ENCODE data around the gene SSTR3.

SSTR3 gene

GRCh38 chr22:37163575-37164504 lies 48.4 kb downstream of the SSTR3 start:
- DNase-seq: peak; percentile 59

GRCh38 chr22:37163096-37163489 lies 49.2 kb downstream of the SSTR3 start:
- DNase-seq: no peak

DNA sequence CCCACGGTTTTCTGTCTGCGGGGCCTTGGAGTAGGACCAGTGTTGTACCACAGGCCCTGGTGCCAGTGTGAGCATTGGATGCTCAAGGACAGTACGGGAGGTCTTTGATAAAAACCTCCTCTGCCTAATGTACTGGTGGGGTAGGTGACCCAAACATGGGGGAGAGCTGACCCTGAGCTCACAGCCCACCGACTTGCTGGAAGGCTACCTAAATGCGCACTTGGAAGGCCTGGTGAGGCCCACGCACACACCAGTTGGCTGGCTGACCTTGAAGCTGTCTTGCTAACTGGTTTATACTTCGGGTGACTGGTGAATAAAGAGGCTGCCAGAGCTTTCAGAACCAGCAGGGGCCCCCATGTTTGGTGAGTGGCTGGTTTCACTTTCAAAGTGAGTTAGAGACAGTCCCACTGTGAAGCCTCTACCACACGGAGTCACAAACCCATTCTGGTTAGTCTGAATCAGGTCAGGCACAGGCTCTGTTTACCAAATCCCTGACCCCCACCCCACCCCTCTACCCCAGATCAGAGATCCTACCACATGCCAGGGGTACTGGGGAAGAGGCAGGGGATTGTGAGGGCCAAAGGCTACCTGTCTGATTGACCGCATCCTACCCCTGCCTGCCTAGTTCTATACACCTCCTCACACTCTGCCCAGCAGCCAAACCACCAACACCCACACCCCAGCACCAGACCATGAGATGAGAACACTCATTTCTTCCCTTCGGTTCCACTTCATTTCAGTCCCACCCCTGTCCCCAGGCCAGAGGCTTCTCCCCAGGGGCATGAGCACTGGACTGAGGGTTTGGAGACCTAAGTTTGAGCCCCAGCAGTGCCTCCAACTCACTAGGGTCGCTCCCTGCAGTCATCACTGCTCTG lies 49.8 kb downstream of the SSTR3 start:
- DNase-seq: peak; percentile 64

- DNase-seq: peak; percentile 42
These were observed 50.8 kb downstream of the SSTR3 start for GRCh38 chr22:37161443-37161842.

DNA sequence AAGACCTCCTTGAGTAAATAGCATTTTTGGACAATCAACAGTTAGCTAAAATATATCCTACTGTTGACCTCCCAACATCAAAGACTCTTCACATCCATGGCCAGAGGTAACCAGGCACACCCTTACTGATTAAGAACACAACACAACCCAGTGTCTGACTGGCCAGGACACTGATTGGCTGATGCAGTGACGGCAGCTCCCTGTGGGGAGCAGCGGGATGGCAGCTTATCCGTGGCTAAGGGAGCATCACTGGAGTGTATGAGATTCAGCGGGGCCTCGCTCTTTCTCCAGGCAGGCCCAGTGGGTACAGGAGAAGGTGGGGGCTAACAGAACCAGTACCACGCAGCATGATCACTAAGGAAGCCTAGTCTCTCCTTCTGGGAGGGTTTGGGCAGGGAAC lies 52.2 kb downstream of the SSTR3 start:
- DNase-seq: no peak

- no peak for DNase-seq
These were observed 53.4 kb downstream of the SSTR3 start for GRCh38 chr22:37158963-37159290.

DNA sequence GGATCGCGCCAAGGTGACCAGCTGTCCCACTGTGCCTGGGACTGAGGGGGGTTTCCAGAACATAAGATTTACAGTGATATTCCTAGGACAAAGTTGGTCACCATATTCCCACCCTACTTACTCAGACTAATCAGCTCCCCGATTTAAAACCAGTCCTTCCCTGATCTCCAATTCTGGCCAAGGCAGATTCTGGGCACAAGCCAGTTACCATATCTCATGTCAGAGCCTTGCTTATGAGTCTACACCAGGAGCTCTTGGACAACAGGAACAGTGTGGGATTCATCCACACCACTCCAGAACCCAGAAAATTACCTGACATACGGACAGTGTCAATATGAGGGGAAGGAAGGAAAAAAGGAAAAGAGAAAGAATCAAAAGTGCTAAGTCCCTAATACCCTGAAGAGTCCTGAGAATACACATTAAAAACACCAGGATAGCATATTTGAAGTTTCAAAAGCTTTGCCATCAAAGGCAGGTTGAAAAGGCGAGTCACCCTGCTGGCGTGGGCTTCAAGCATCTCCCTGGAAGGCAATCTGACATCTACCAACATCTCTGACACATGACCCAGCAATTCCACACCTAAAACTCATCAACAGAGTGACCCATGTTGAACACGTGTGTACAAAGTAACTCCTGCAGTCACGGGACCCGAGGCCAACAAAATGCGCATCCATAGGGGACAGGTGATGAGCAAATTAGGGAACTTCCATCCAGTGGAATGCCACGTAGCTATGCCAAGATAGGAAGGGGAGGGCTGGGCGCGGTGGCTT lies 54.6 kb downstream of the SSTR3 start:
- DNase-seq: no peak

- no peak for DNase-seq
These were observed 55.4 kb downstream of the SSTR3 start for GRCh38 chr22:37156686-37157435.

DNA sequence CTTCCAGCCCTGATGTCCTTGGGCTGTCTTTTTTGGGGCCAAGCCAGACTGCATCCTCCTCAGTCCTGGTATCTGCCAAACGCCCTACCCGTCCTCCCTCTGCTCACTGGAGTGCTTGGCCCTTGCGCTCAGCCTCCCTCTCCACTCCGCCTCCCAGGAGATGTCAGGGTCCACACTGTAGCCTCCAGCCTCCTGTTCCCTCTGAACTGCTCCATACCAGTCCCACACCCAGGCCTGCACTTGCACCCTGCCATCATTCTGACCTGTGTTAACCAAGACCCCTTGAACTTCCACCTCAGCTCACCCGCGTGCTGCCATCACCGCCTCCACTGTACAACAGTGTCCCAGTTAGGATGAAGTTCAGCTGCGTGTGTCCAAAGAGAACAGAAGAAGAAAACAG lies 56.3 kb downstream of the SSTR3 start:
- DNase-seq: no peak

DNA sequence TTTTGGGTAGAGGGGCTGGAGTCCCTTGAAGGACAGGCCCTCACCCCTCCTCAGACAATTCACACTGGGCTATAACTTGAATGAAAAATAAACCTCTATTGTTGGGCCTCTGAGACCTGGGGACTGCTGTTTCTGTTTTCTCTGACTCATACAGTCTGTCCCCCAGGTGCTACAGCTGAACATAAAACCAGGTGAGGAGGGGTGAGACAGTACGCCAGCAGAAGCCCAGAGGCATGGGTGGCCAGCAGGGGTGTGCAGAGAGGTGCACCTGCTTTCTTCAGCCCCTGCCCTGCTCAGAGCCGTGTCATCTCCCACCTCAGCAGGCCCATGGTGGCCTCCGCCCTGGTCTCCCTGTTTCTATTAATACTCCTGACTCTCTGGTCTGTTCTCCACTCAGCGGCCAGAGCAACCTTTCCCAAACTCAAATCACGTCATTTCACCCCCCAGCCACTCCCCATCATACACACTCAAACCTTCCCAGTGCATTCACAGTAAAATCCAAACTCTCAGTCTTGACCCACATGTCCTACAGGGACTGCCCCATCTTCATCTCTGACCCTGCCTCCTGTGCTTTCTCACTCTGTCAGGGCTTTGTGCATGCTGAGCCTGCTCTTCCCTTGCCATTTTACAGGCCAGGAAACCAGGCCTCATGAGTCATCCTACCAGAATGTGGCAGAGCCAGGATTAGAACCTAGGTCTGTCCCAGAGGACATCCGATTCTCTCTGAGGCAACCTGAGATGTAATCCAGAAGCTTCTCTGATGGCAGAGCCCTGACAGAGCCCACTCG lies 57.2 kb downstream of the SSTR3 start:
- no peak for DNase-seq

Data from CD4-positive, alpha-beta T cell treated with Interleukin-15 for 1 hour (primary cell).